Ishikawa (cell line): ENCODE results near the gene BFSP2.

Experiments used
- CEBPB ChIP-seq: IDR thresholded peaks from 2 replicates; pipeline ENCODE4 v1.6.1; 2012
- EGR1 ChIP-seq: IDR thresholded peaks from 2 replicates; pipeline ENCODE4 v1.6.1; 2012
- EP300 ChIP-seq: IDR thresholded peaks from 2 replicates; pipeline ENCODE4 v1.6.1; 2012; ENCODE audit warnings: borderline replicate concordance
- MAX ChIP-seq: IDR thresholded peaks from 2 replicates; pipeline ENCODE4 v1.6.1; 2012
- TAF1 ChIP-seq: IDR thresholded peaks from 2 replicates; pipeline ENCODE4 v1.6.1; 2012; ENCODE audit warnings: low read depth, mild to moderate bottlenecking
- YY1 ChIP-seq: IDR thresholded peaks from 2 replicates; pipeline ENCODE4 v1.6.1; 2012; ENCODE audit warnings: low read depth

DNA sequence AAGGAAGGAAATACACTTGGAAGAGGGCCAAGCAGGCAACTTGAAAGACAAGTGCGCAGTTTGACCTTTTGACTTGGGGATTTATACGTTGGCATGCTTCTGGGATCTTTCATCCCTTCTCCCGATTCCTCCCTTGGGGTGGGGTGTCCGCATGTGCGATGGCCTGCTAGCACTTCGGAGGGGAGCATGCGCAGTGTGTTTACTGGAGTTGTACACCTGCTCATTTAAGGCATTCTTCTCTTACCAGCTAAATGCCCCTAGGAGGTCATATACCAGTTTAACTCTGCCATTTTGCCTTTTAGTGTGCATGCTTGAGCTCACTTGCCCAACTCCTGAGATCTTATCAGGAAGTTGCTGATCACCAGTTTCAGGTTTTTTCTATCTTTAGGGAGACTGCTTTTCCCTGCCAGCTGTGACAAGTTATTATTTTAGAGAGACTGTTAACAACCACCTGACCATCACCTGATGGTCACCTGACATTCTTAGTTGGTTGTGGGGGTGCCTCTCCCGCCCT is 63.5 kb downstream of the BFSP2 start:
- TF ChIP-seq TAF1 (no peak), YY1 (no peak), EP300 (no peak), EGR1 (no peak), CEBPB (no peak), MAX (no peak)
